GM12865 (cell line): ENCODE measurements around the gene ERVW-1.
"Not testable (repeated sequence)": the region's sequence is repeated elsewhere in the genome, so short reads cannot be mapped to it uniquely, and the experiment has no call there.

Experiments
- DNase-seq: peaks from one replicate; pipeline ENCODE4 v3.0.0; 2010; ENCODE audit warnings: low read depth
- H3K4me3 ChIP-seq: 2 replicates; pipeline ENCODE4 v1.5.1; 2011; ENCODE audit warnings: mild to moderate bottlenecking, low read depth, low read length, control low read depth
- TF ChIP-seq, protein P1 (sequence below): IDR thresholded peaks from 2 replicates; pipeline ENCODE4 v1.5.1; 2011; ENCODE audit warnings: low read length, control low read depth, low read depth, inconsistent platforms; ENCODE audit not compliant: insufficient read depth; ENCODE audit errors: missing control alignments

The ERVW-1 gene

DNA sequence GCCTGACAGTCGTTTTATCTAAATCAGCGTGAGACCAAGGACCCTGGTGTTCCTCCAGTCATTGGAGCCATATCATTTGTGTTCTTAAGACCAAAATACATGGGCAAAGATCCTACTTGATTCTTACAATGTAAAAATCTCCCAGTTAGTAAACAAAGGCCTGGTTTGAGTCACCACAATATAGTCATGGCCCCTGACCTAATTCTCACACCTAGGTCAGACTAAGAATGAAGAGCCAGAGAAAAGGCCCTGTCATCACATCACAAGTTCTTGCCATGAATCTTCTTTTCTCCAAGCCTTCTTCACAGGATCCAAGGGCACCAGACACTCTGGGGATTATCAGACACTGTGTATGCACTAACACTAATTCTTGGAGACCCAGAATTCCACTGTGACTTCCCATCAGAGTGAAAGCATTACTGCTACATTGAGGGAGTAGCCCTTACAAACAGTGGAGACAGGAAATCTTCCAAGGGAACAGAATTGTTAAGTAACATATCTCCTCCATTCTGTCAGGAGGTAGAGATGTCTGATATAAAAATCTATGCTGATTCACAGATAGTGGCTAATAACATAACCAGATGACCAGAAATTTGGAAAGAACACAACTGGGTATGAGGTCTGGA is 7.6 kb upstream of the ERVW-1 start:
- TF ChIP-seq, protein P1, sequence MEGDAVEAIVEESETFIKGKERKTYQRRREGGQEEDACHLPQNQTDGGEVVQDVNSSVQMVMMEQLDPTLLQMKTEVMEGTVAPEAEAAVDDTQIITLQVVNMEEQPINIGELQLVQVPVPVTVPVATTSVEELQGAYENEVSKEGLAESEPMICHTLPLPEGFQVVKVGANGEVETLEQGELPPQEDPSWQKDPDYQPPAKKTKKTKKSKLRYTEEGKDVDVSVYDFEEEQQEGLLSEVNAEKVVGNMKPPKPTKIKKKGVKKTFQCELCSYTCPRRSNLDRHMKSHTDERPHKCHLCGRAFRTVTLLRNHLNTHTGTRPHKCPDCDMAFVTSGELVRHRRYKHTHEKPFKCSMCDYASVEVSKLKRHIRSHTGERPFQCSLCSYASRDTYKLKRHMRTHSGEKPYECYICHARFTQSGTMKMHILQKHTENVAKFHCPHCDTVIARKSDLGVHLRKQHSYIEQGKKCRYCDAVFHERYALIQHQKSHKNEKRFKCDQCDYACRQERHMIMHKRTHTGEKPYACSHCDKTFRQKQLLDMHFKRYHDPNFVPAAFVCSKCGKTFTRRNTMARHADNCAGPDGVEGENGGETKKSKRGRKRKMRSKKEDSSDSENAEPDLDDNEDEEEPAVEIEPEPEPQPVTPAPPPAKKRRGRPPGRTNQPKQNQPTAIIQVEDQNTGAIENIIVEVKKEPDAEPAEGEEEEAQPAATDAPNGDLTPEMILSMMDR = no peak
- no peak overlapping the region for H3K4me3 ChIP-seq
- DNase-seq = no peak

DNA sequence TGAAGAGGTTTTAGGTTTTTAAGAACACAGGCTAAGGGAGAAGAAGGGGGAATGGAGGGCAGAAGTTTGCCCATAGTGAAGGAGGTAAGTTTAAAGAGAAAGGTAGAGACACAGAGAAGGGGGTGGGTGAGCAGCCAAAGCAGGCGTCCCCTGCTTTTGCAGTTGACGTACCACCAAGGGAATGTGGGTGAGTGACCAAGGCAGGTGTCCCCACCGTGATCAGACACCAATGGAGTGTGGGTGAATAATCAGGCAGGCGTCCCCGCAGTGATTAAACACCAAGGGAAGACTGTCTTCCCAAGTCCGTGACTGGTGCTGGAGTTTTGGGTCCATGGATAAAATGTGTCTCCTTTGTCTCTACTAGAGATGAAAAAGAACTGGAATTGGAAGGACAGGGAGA is 6.5 kb upstream of the ERVW-1 start:
- DNase-seq, H3K4me3 ChIP-seq: not testable (repeated sequence)

DNA sequence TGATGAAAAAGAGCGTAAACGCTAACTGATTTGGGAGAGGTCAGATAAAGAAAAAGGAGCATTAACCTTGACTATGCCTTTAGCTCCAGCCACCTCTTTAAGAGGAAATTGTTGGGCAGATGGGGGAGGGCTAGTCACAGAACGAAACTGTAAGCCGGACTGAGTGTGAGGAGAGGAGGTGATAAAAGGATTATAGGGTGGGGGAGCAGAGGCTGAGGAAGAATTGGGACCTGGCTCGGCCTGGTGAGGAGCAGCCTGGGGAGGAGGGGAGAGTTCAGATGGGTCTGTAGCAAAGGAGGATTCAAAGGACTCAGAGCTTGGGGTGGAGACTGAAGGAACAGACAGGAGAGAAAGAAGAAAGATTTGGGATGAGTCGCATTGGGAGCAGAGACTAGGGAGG is 5.9 kb upstream of the ERVW-1 start:
- DNase-seq, H3K4me3 ChIP-seq: not testable (repeated sequence)

DNA sequence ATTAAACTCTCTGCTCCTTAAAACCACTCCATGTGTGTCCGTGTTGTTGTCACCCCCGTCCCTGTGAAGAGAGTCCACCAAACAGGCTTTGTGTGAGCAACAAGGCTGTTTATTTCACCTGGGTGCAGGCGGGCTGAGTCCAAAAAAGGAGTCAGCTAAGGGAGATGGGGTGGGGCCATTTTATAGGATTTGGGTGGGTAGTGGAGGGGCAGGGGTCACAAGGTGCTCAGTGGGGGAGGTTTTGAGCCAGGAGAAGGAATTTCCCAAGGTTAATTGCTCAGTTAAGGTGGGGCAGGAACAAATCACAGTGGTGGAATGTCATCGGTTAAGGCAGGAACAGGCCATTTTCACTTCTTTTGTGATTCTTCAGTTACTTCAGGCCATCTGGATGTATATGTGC is 1.4 kb upstream of the ERVW-1 start:
- not testable (repeated sequence) for DNase-seq, H3K4me3 ChIP-seq

DNA sequence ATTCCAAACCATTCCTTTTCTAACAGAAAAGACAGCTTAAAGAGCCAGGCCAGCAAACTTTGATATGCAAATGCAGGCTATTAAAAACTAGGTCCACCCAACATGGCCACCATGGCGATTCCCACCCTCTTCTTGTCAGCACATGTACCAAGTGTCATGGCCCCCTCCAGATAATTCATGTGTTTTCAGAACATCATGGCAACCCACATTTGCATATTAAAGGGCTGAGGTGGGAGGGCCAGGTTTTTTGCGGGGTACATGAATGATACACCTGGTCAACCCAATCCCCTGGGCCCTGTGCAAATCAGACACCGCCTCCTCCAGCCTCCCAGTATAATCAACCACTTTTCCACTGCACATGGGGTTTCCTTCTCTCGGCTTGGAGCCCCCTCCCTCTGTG is 965 bp upstream of the ERVW-1 start:
- no peak for DNase-seq
- TF ChIP-seq, protein P1 = no peak
- no peak overlapping the region for H3K4me3 ChIP-seq

DNA sequence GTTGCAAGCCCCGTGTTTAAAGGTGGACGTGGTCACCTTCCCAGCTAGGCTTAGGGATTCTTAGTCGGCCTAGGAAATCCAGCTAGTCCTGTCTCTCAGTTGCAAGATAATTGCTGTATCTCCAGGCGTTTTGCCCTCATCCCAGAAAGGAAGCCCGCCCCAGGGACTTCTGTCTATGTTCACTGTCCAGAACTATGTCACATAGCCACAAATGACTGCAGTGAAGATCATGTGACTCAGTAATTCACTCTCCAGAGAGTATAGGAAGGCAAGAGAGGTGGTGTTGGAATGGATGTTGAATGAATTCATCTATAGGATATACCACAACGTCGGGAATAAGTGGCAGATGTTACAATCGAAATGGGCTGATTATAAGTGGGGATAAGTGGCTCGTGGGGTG is 349 bp upstream of the ERVW-1 start:
- no peak overlapping the region for H3K4me3 ChIP-seq
- TF ChIP-seq, protein P1 = no peak
- DNase-seq = no peak

DNA sequence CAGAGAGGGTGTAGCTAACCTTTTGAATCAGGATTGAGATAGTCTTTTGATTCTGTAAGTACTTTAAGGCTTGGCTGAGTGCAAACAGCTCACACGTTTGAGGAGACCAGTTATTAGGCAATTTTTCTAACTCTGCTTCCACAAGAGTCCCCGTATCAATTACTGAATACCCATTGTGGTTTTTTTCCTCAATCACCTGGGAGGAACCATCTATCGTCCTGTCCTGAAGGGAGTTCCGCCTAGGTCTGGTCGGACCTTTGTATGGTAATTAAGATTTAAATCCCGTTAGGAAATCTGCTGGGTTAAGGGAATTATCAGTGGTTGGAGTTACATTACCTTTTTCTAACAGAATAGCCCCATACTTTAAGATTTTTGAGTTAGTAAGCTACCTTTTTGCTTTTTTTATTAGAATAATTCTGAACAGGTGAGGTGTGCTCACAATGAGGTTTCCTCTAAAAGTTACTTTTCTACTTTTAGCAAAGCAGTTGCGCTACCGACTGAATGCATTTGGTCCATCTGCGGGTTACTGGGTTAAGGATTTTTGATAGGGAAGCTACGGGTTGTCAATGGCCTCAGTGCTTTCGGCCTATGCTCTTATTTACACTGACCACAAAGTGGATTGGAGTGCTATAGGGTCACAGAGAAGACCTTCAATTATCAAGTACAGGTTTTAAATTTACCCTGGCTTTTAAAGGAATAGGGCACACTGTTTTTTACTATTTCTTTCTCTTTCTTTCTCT is 1.7 kb downstream of the ERVW-1 start:
- H3K4me3 ChIP-seq, DNase-seq: not testable (repeated sequence)

DNA sequence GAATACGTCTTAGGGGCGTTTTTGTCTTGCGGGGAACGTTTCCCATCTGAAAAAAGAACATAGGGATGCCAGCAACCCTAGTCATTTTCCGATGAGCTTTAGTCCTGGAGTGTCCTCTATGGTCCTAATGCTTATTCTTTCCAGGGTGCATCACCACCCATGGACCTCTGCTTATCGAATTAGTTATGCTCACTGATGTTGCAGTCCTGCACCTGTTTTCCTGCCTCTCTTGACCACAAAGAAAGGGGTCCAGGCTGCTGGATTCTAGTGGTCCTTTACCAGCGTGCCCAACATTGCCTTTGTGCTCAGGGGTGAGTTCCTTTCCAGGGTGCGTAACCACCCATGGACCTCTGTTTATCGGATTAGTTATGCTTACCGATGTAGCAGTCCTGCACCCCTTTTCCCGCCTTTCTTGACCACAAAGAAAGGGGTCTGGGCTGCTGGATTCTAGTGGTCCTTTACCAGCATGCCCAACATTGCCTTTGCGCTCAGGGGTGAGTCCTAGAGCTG is 2.4 kb downstream of the ERVW-1 start:
- H3K4me3 ChIP-seq, DNase-seq: not testable (repeated sequence)

DNA sequence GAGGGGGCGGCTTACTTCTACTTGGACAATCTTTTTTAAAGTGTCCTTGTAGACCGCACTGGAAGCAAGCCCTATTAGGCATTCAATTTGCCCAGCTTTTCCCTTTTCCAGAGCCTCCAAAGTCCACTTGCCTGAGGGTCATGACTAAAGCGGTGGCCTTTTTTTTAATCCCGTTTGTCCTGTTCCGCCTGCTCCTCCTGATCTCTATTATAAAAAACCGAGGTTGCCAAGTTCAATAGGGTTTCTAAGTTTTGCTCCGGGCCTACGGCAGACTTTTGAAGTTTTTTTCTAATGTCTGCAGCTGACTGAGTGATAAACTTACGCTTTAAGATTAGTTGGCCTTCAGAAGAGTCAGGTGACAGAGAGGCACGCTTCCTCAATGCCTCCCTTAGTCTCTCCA is 3.8 kb downstream of the ERVW-1 start:
- DNase-seq, H3K4me3 ChIP-seq: not testable (repeated sequence)

DNA sequence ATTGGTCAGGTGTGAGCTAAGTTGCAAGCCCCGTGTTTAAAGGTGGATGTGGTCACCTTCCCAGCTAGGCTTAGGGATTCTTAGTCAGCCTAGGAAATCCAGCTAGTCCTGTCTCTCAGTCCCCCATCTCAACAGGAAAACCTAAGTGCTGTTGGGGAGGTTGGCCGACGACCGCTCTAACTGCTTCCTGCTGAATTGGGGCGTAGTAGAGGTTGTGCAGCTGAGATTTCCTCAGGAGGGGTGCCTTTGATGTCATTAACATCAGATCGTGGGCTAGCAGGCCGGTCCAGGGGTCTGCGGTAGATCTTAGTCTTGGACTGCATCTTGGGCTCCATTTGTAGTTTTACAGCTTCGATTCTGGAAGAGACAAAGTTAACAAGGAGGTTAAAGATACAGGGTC is 9.2 kb downstream of the ERVW-1 start:
- DNase-seq, H3K4me3 ChIP-seq: not testable (repeated sequence)

DNA sequence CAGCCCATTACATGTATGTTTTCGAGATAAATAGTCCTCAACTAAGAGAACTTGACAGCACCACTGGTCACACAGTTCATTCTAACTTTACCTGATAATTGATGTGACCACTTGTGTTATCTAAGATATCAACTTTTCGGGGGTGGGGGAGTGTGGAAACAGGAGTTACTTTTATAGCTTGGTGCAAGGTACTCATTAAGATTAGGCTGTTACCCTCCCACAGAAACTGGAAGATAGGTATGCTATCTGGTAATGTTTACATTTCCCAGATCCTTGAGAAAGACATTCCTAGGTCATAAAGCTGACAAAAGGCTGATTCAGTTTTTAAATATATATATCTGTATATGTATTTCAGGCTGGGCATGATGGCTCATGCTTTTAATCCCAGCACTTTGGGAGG is 11.1 kb downstream of the ERVW-1 start:
- no peak for DNase-seq
- no peak overlapping the region for H3K4me3 ChIP-seq
- TF ChIP-seq, protein P1 = no peak
